ENCODE measurements around the gene SYTL5. TPM values are rescaled to one million over a fixed set of nuclear protein-coding genes. Genes with fewer than 3 reads are reported as not detected.

SYTL5 gene
- total and polyA plus RNA-seq, 10 donors: 0.15 TPM; not detected in 9

DNA sequence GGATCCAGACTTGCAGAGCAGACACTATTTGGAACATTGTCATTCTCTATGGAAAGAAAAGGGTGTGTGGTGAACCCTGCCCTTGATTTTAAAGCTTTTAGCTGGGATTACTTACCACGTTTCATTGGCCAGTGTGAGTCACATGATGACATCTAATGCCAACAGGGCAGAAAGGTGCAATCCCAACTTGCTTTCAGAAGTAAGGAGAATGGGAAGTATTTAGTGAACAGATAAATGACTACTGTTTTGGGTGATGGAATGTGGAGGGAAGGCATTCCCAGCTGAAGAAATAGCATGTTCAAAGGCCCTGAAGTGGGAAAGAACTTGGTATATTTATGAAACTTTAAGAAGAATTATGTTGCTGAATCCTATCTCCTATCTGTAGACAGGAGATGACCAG, 44.5 kb downstream of the SYTL5 start:
- DNase-seq: no peak
- Histone ChIP-seq H3K27ac (no peak overlapping the region), H3K36me3 (no peaks in the 10 kb centered on the region), H3K27me3 (replicated peaks in 1 of 7) (no peaks in the 10 kb centered on the region), H3K4me3 (no peak overlapping the region), H3K9me3 (peaks cover 0 to 8% (median 0%) of the 10 kb centered on the region in 8 donors), H3K4me1 (no peaks in the 10 kb centered on the region)
- 28 to 71% (median 40%) methylated on average over 1 of the region's 1 CpG for WGBS, 5 donors
- intact Hi-C loops (cut with DNase I; ENCODE audit: low total_unique reads): no loop called here
- TF ChIP-seq, protein P1, sequence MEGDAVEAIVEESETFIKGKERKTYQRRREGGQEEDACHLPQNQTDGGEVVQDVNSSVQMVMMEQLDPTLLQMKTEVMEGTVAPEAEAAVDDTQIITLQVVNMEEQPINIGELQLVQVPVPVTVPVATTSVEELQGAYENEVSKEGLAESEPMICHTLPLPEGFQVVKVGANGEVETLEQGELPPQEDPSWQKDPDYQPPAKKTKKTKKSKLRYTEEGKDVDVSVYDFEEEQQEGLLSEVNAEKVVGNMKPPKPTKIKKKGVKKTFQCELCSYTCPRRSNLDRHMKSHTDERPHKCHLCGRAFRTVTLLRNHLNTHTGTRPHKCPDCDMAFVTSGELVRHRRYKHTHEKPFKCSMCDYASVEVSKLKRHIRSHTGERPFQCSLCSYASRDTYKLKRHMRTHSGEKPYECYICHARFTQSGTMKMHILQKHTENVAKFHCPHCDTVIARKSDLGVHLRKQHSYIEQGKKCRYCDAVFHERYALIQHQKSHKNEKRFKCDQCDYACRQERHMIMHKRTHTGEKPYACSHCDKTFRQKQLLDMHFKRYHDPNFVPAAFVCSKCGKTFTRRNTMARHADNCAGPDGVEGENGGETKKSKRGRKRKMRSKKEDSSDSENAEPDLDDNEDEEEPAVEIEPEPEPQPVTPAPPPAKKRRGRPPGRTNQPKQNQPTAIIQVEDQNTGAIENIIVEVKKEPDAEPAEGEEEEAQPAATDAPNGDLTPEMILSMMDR (IDR thresholded peaks at IDR 0.05 in 8 of 11, conservative IDR thresholded peaks at IDR 0.05 in 3 of 11): no peak
- TF ChIP-seq POLR2AphosphoS5 (IDR thresholded peaks at IDR 0.05) (no peak), POLR2A (IDR thresholded peaks at IDR 0.05) (no peak)

GRCh38 chrX:38052096-38052495, 45.7 kb downstream of the SYTL5 start:
- no peak overlapping the region for H3K27ac ChIP-seq
- TF ChIP-seq, protein P1 (IDR thresholded peaks at IDR 0.05 in 8 of 11, conservative IDR thresholded peaks at IDR 0.05 in 3 of 11): no peak
- TF ChIP-seq POLR2A (IDR thresholded peaks at IDR 0.05) (no peak), POLR2AphosphoS5 (IDR thresholded peaks at IDR 0.05) (no peak)
- H3K4me1 ChIP-seq: no peaks in the 10 kb centered on the region
- WGBS, 5 donors: 53 to 89% (median 63%) methylated on average over 1 of the region's 1 CpG
- intact Hi-C loops (cut with DNase I; ENCODE audit: low total_unique reads): no loop called here
- no peaks in the 10 kb centered on the region for H3K27me3 ChIP-seq (replicated peaks in 1 of 7)
- no peak overlapping the region for H3K4me3 ChIP-seq
- H3K9me3 ChIP-seq: peaks cover 0 to 6% (median 0%) of the 10 kb centered on the region in 8 donors
- no peaks in the 10 kb centered on the region for H3K36me3 ChIP-seq
- no peak for DNase-seq

DNA sequence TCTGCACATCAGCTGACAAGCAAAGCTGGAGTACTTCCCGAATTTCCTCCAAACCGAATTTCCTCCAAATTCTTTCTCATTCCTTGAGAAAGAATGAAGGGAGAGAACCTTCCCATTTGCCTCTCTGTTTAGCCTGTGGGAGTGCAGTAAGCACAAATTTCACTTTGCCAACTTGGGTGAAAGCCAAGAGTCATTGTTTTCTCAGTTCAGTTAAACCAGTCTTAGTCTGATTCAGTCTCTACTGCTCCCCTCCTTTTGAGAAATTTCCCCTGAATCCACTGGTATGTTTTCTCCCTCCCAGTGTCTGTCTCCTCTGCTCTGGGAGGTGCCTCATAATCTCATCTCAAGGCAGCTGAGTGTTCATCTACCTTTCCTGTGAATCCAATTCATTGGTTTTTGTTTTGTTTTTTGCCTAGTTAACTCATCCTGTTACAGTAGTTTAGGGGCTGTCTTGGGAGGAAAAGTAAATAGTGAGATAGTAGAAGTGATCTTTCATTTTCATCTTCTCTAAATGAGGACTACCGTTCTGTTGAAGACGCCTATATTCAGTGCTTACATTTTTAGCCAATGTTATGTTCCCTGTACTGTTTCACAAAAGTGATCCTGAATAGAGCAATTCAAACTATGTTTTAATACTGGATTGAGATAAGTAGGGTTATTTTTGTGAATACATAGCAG, 49.0 kb downstream of the SYTL5 start:
- Histone ChIP-seq H3K4me3 (no peak overlapping the region), H3K9me3 (no peaks in the 10 kb centered on the region), H3K27ac (peak overlapping the region in 1 of 8 donors; percentile 4), H3K36me3 (no peaks in the 10 kb centered on the region), H3K27me3 (replicated peaks in 1 of 7) (no peaks in the 10 kb centered on the region), H3K4me1 (no peaks in the 10 kb centered on the region)
- 65 to 89% (median 69%) methylated on average over 4 of the region's 4 CpGs for WGBS, 5 donors
- TF ChIP-seq, protein P1 (IDR thresholded peaks at IDR 0.05 in 8 of 11, conservative IDR thresholded peaks at IDR 0.05 in 3 of 11): no peak
- TF ChIP-seq POLR2AphosphoS5 (IDR thresholded peaks at IDR 0.05) (no peak), POLR2A (IDR thresholded peaks at IDR 0.05) (no peak)
- DNase-seq: no peak
- intact Hi-C loops (cut with DNase I; ENCODE audit: low total_unique reads): no loop called here

DNA sequence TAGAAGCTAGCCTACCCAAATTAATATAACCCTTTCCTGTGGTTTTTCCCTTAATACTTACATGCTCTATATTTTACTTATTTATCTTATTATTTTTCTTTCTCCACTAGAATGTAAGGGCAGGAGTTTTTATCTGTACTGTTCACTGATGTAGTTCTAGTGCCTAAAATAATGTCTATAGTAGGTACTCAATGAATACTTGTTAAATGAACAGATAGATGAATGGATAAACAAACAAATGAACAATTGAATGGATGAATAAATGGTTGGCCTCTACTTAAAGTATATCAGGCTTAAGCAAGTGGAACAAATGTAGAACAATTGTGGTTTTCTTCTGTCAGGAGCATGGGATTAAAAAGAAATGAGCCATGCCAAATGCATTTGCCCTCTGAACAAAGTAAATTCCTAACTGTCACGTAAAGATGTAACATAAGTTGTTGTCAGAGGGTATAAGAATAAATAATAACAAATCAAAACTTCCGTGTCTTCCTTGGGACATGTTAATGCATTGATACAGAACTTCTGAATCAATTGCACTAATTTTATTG, 54.1 kb downstream of the SYTL5 start:
- Histone ChIP-seq H3K27ac (no peak overlapping the region), H3K27me3 (replicated peaks in 1 of 7) (no peaks in the 10 kb centered on the region), H3K9me3 (no peaks in the 10 kb centered on the region), H3K4me3 (no peak overlapping the region), H3K36me3 (no peaks in the 10 kb centered on the region), H3K4me1 (no peaks in the 10 kb centered on the region)
- intact Hi-C loops (cut with DNase I; ENCODE audit: low total_unique reads): no loop called here
- TF ChIP-seq POLR2AphosphoS5 (IDR thresholded peaks at IDR 0.05): no peak
- TF ChIP-seq, protein P1 (IDR thresholded peaks at IDR 0.05 in 8 of 11, conservative IDR thresholded peaks at IDR 0.05 in 3 of 11): no peak
- TF ChIP-seq POLR2A (IDR thresholded peaks at IDR 0.05): no peak
- DNase-seq: no peak
- 64 to 94% (median 90%) methylated on average over 2 of the region's 2 CpGs for WGBS, 5 donors
